K562 (cell line): ENCODE data around the gene POLD1. TPM values are rescaled to one million over a fixed set of nuclear protein-coding genes. Genes with fewer than 3 reads are reported as not detected.
"Not testable (repeated sequence)": the region's sequence is repeated elsewhere in the genome, so short reads cannot be mapped to it uniquely, and the experiment has no call there.

Experiments used
- ATAC-seq: fragments of 200-7000 bp; cut with Tn5 transposase; 3 replicates; pipeline ENCODE4 v1.9.1; 2020; ENCODE audit warnings: moderate library complexity
- BruUV-seq: library from RNA; stranded (reverse); fragments of 400-500 nt; replicated peaks from 2 replicates; lab custom pipeline; 2021; lab: Mats Ljungman, UMichigan
- CTCF ChIA-PET: fragments of 300-600 bp; formaldehyde crosslinking; extraction: SDS; loops from one replicate; lab custom pipeline; 2021; ENCODE audit warnings: low intra/inter-chr PET ratio; lab: Yijun Ruan, JAX
- POLR2A ChIA-PET: fragments of 300-600, 350-650 bp; sonication (Branson Sonifier 250); formaldehyde crosslinking; extraction: SDS; loops from one replicate; lab custom pipeline; 2021; ENCODE audit warnings: antibody characterized with exemption, inconsistent platforms; lab: Yijun Ruan, JAX
- DNase-seq, 4 experiments: peaks; one replicate each; pipeline versions ENCODE4 v3.0.0 to v3.0.0-alpha.2; 2011 to 2018; ENCODE audit warnings: low spot score in 3 of 4, mixed read lengths in 3 of 4; ENCODE audit errors: extremely low read depth in 1 of 4
- FAIRE-seq: peaks from 2 replicates; lab custom pipeline; 2011; peaks lifted over from hg19 to GRCh38; lab: Jason Lieb, UNC
- H2AFZ ChIP-seq: 2 replicates; pipeline ENCODE4 v1.6.0; 2011; ENCODE audit warnings: low read depth, low read length, control low read depth, inconsistent platforms
- H3K27ac ChIP-seq: fragments of 200-600 bp; 3 replicates; pipeline ENCODE4 v1.8.0; 2011; ENCODE audit warnings: low read depth, mild to moderate bottlenecking, control low read depth, inconsistent platforms, low read length, moderate library complexity, mixed read lengths; ENCODE audit errors: extremely low read depth
- H3K27me3 ChIP-seq, 2 experiments: fragments of 300-600 bp in 1 of 2; 2 replicates in 1 of 2; 3 replicates in 1 of 2; pipeline versions ENCODE4 v1.6.0 to v1.8.0; 2011; ENCODE audit warnings: inconsistent platforms in 2 of 2, low read length in 2 of 2, mild to moderate bottlenecking in 1 of 2, mixed read lengths in 1 of 2, moderate library complexity in 1 of 2; ENCODE audit not compliant: control insufficient read depth in 2 of 2, insufficient read depth in 2 of 2
- H3K36me3 ChIP-seq: fragments of 300-600 bp; 3 replicates; pipeline ENCODE4 v1.8.0; 2011; ENCODE audit warnings: mild to moderate bottlenecking, low read length, inconsistent platforms; ENCODE audit not compliant: control insufficient read depth, insufficient read depth
- H3K4me1 ChIP-seq, 2 experiments: fragments of 200-600 bp in 1 of 2; replicated peaks in 1 of 2; 2 replicates in 1 of 2; 3 replicates in 1 of 2; pipeline versions ENCODE4 v1.5.1 to v1.8.0; 2011; ENCODE audit warnings: inconsistent platforms in 2 of 2, low read length in 2 of 2, mild to moderate bottlenecking in 1 of 2, mixed read lengths in 1 of 2, moderate library complexity in 1 of 2; ENCODE audit not compliant: control insufficient read depth in 2 of 2, insufficient read depth in 2 of 2
- H3K4me2 ChIP-seq: 2 replicates; pipeline ENCODE4 v1.6.1; 2011; ENCODE audit warnings: low read length, control low read depth, inconsistent platforms, mixed read lengths; ENCODE audit not compliant: insufficient read depth
- H3K4me3 ChIP-seq: fragments of 200-600 bp; sonication (generic), shearing (Covaris generic); 2 replicates; pipeline ENCODE4 v1.5.1; 2016; ENCODE audit warnings: control low read depth, inconsistent platforms
- H3K79me2 ChIP-seq: fragments of 200-600 bp; 3 replicates; pipeline ENCODE4 v1.8.0; 2011; ENCODE audit warnings: low read length, inconsistent platforms; ENCODE audit not compliant: control insufficient read depth, insufficient read depth
- H3K9ac ChIP-seq, 2 experiments: 2 replicates each; pipeline versions ENCODE4 v1.6.0 to v1.6.1; 2011; ENCODE audit warnings: low read depth in 2 of 2, low read length in 2 of 2, control low read depth in 1 of 2, inconsistent platforms in 1 of 2, mild to moderate bottlenecking in 1 of 2, mixed read lengths in 1 of 2; ENCODE audit not compliant: insufficient read depth in 1 of 2
- H3K9me1 ChIP-seq: one replicate; pipeline ENCODE4 v1.6.0; 2011; ENCODE audit warnings: inconsistent platforms, mild to moderate bottlenecking, low read length, moderate library complexity; ENCODE audit not compliant: control insufficient read depth, insufficient read depth
- H3K9me3 ChIP-seq: replicated peaks from 2 replicates; pipeline ENCODE4 v1.5.1; 2011; ENCODE audit warnings: low read depth, low read length, inconsistent platforms; ENCODE audit not compliant: control insufficient read depth, insufficient read depth
- H4K20me1 ChIP-seq: replicated peaks from 2 replicates; pipeline ENCODE4 v1.6.1; 2011; ENCODE audit warnings: low read length, inconsistent platforms, mixed read lengths; ENCODE audit not compliant: control insufficient read depth, insufficient read depth
- EGR1 ChIP-seq: fragments of 450-650 bp; conservative IDR thresholded peaks from 2 replicates; pipeline ENCODE4 v1.6.1; 2017; ENCODE audit warnings: mild to moderate bottlenecking
- WGBS: fragments of 100-300 bp; shearing (Covaris generic); methylation state at CpG from one replicate; pipeline ENCODE4 v1.1.6; 2016; ENCODE audit warnings: low coverage, mixed read lengths; ENCODE audit not compliant: insufficient coverage; ENCODE audit errors: missing lambda C conversion rate; 5-methylcytosine and 5-hydroxymethylcytosine counted together
- in situ Hi-C: fragments of 300-500 bp; cut with MboI; formaldehyde crosslinking; loops from 4 replicates; pipeline ENCODE4 v1.15.0; 2018; ENCODE audit warnings: inconsistent platforms, mixed read lengths
- intact Hi-C: fragments of 100-400 bp; cut with micrococcal nuclease; formaldehyde crosslinking; loops from 2 replicates; pipeline ENCODE4 v1.14.2; 2022
- polyA plus RNA-seq, 8 experiments: library from polyadenylated mRNA; depleted of rRNA in 4 of 8; stranded (reverse) in 5 of 8; unstranded in 3 of 8; fragments of >200 nt; fragmentation: Nextera tagmentation in 2 of 8; fragmentation: Illumina TruSeq in 1 of 8; extraction: Ambion mirVana in 2 of 8; extraction: Trizol in 1 of 8; gene quantifications; 2 replicates each; pipeline versions ENCODE4 v1.2.1 to v1.2.3, GENCODE V29; 2011 to 2014; ENCODE audit warnings: inconsistent platforms in 1 of 8, missing spikeins in 1 of 8
- total RNA-seq, 7 experiments: library from RNA; depleted of rRNA in 6 of 7; stranded (reverse); fragments of >200 nt in 6 of 7; fragmentation: Illumina TruSeq in 2 of 7; extraction: Trizol in 2 of 7; gene quantifications; 2 replicates each; pipeline versions ENCODE4 v1.2.1 to v1.2.3, GENCODE V29; 2011 to 2021; ENCODE audit warnings: low replicate concordance in 1 of 7
- TF ChIP-seq, protein P1 (sequence below): fragments of 450-650 bp; IDR thresholded peaks from 2 replicates; pipeline ENCODE4 v1.6.1; 2016

The POLD1 gene
- total and polyA plus RNA-seq, 9 of the 15 experiments (the other 6 are each of a cell fraction or from before 2014, with no cell fraction given) = 1.3 to 312 (median 47.8) TPM

DNA sequence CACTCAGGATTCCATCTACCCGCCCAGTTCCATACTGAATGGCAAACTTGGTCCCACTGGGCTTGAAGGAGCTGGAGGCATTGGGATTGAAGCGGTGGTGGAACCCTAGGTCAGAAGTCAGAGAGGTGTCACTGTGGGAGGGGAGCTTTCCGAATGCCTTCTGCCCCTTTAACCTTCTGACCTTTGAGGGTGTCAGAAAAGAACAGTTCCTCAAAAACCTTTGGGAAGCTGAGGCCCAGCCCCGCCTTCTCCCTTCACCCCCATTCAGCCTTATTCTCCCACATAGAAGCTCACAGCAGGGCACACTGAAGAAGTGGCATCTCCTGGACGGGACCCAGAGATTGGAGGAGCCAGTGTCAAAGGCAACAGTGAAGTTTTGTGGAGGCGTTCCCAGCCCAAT lies 47.1 kb upstream of the POLD1 start:
- Histone ChIP-seq H3K79me2 (peaks cover 27% of the 10 kb centered on the region), H3K9ac (peak overlapping the region in 1 of 2 experiments; percentile 12; a peak in 1 of 4 replicates), H3K4me1 (peaks cover 30% of the 10 kb centered on the region in 2 experiments; a peak in 4 of 5 replicates)
- POLR2A ChIA-PET = interaction anchor here (1.1 kb wide), 1 partner anchor 10 kb away, joined by 3 read pairs; no protein-coding TSS in a partner anchor
- H2AFZ ChIP-seq, H3K27ac ChIP-seq, H3K4me2 ChIP-seq, H3K9me1 ChIP-seq, DNase-seq, H3K27me3 ChIP-seq, FAIRE-seq, intact Hi-C loops, H4K20me1 ChIP-seq, CTCF ChIA-PET, H3K9me3 ChIP-seq, H3K4me3 ChIP-seq, ATAC-seq, H3K36me3 ChIP-seq, BruUV-seq: not testable (repeated sequence)
- WGBS = 70% methylated on average over 4 of the region's 6 CpGs
- in situ Hi-C loops = loop anchor here (10.0 kb wide), 1 partner anchor 1222 kb away; the partner anchor contains the start of genes C19orf73, LIN7B and PPFIA3

DNA sequence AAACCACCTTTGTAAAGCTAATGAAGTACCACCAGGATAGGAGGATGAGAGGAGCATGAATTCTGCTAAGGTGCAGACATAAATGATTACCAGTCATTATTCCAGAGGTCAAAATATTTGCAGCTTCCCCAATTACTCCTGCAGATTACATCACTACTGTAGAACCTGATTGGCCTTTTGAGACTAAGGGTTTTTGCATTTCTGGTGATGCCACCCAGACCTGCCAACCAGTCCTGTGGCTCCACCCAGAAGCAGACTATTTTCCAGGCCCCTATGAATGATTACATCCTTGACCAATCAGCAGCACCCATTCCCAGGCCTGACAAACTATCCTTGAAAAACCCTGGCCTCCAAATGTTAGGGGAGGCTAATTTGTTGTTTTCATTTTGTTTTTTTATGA lies 43.8 kb upstream of the POLD1 start:
- Histone ChIP-seq H4K20me1 (no peaks in the 10 kb centered on the region), H3K9ac (no peak overlapping the region), H3K27me3 (no peaks in the 10 kb centered on the region), H3K4me1 (peaks cover 0 to 8% of the 10 kb centered on the region in 2 experiments; a peak in 2 of 5 replicates), H3K36me3 (no peaks in the 10 kb centered on the region; the same call in 2 of the 3 replicates), H3K4me2 (no peak overlapping the region), H2AFZ (no peak overlapping the region), H3K79me2 (0 out of 3 replicates have a peak, but pooled peaks cover 3% of the 10 kb centered on the region), H3K9me1 (no peaks in the 10 kb centered on the region), H3K4me3 (no peak overlapping the region), H3K9me3 (no peaks in the 10 kb centered on the region; the same call in 1 of the 2 replicates), H3K27ac (no peak overlapping the region)
- no peak for FAIRE-seq
- POLR2A ChIA-PET = interaction anchor here (1.1 kb wide), 1 partner anchor 17 kb away, joined by 3 read pairs; no protein-coding TSS in a partner anchor
- in situ Hi-C loops (no loop called here), intact Hi-C loops (no loop called here)
- ATAC-seq = no peak
- no TSS peak for BruUV-seq
- no peak for DNase-seq
- CTCF ChIA-PET = no interaction called here
- TF ChIP-seq EGR1 = no peak
- TF ChIP-seq, protein P1, sequence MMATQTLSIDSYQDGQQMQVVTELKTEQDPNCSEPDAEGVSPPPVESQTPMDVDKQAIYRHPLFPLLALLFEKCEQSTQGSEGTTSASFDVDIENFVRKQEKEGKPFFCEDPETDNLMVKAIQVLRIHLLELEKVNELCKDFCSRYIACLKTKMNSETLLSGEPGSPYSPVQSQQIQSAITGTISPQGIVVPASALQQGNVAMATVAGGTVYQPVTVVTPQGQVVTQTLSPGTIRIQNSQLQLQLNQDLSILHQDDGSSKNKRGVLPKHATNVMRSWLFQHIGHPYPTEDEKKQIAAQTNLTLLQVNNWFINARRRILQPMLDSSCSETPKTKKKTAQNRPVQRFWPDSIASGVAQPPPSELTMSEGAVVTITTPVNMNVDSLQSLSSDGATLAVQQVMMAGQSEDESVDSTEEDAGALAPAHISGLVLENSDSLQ = peak; percentile 8; the same call in 1 of the 2 replicates
